Measurements from ENCODE around the gene DYNLT4.

- no peak for TF ChIP-seq POLR2A (IDR thresholded peaks at IDR 0.05)
- TF ChIP-seq CTCF (IDR thresholded peaks at IDR 0.05), result no peak
- no peak for TF ChIP-seq POLR2AphosphoS5 (IDR thresholded peaks at IDR 0.05)
Measured at GRCh38 chr1:44853201-44853600, 46.0 kb upstream of the DYNLT4 start.
